ENCODE results near the gene TEAD1.

DNA sequence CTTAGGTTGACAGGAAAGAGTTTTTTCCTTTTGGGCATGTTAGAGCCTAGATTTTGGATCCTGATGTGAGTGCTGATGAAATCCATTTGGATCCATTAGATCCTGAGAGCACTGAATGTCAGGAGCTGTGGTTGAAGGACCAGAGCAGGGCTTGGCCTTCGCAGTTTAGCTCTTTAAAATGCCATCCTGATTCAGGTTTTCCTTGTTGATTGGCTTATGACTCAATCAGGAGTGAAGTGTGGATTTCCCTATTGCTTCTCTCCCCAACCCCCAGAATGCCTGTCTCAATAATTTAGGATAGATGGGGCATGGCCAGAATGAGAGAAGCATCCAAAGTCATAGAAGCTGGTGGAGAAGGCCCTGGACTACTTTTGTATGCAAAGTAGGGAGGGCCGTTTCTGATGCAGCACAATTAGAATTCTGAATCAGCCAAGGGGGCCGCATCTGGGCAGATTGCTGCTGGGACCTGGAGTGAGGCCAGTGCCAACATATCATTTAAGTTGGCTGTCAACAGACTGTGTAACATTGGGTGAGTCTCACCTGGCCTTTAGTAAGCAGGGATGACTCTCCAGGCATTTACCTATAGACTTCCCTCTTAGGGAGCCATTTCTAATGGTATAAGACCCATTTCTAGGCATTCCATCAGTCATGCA is 80.5 kb downstream of the TEAD1 start:
- TF ChIP-seq, protein P1, sequence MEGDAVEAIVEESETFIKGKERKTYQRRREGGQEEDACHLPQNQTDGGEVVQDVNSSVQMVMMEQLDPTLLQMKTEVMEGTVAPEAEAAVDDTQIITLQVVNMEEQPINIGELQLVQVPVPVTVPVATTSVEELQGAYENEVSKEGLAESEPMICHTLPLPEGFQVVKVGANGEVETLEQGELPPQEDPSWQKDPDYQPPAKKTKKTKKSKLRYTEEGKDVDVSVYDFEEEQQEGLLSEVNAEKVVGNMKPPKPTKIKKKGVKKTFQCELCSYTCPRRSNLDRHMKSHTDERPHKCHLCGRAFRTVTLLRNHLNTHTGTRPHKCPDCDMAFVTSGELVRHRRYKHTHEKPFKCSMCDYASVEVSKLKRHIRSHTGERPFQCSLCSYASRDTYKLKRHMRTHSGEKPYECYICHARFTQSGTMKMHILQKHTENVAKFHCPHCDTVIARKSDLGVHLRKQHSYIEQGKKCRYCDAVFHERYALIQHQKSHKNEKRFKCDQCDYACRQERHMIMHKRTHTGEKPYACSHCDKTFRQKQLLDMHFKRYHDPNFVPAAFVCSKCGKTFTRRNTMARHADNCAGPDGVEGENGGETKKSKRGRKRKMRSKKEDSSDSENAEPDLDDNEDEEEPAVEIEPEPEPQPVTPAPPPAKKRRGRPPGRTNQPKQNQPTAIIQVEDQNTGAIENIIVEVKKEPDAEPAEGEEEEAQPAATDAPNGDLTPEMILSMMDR (IDR thresholded peaks at IDR 0.05), result no peak
- no peak for TF ChIP-seq EP300 (IDR thresholded peaks at IDR 0.05)
